H1 (cell line): ENCODE results near the gene ITGB2. TPM values are rescaled to one million over a fixed set of nuclear protein-coding genes. Genes with fewer than 3 reads are reported as not detected.

Source experiments
- CTCF ChIA-PET: fragments of 300-600 bp; sonication (Branson Sonifier 250); formaldehyde crosslinking; loops from one replicate; lab custom pipeline; 2021; ENCODE audit not compliant: partially characterized antibody; lab: Charles Lee
- POLR2A ChIA-PET: fragments of 300-600 bp; sonication (Branson Sonifier 250); formaldehyde crosslinking; loops from one replicate; lab custom pipeline; 2021; ENCODE audit warnings: inconsistent platforms; ENCODE audit not compliant: partially characterized antibody; lab: Charles Lee
- DNase-seq, 2 experiments: peaks; one replicate each; pipeline versions ENCODE4 v3.0.0 to v3.0.0-alpha.2; 2010 to 2022; ENCODE audit warnings: low spot score in 2 of 2, low read depth in 1 of 2, mixed read lengths in 1 of 2
- FAIRE-seq: peaks from 2 replicates; lab custom pipeline; 2011; peaks lifted over from hg19 to GRCh38; lab: Jason Lieb, UNC
- H2AFZ ChIP-seq: 2 replicates; pipeline ENCODE4 v1.8.1; 2012; ENCODE audit warnings: low read length, inconsistent platforms
- H2AK5ac ChIP-seq: 2 replicates; pipeline ENCODE4 v1.6.1; 2013; ENCODE audit warnings: low read depth, low read length
- H2BK120ac ChIP-seq: replicated peaks from 2 replicates; pipeline ENCODE3; 2013; ENCODE audit warnings: low read depth, low read length, inconsistent platforms
- H2BK12ac ChIP-seq: 2 replicates; pipeline ENCODE4 v1.6.1; 2013; ENCODE audit warnings: low read depth, low read length
- H2BK15ac ChIP-seq: 2 replicates; pipeline ENCODE4 v1.6.1; 2013; ENCODE audit warnings: low read length
- H2BK20ac ChIP-seq: 2 replicates; pipeline ENCODE4 v1.6.1; 2013; ENCODE audit warnings: low read length
- H2BK5ac ChIP-seq: 2 replicates; pipeline ENCODE4 v1.6.1; 2013; ENCODE audit warnings: low read depth, low read length
- H3K14ac ChIP-seq: 2 replicates; pipeline ENCODE4 v1.6.1; 2013; ENCODE audit warnings: inconsistent platforms; ENCODE audit not compliant: insufficient read length
- H3K18ac ChIP-seq: 2 replicates; pipeline ENCODE4 v1.6.1; 2013; ENCODE audit warnings: low read length; ENCODE audit errors: extremely low read depth
- H3K23ac ChIP-seq: 2 replicates; pipeline ENCODE4 v1.6.1; 2013; ENCODE audit warnings: inconsistent platforms; ENCODE audit not compliant: insufficient read length
- H3K23me2 ChIP-seq: 2 replicates; pipeline ENCODE4 v1.6.1; 2013; ENCODE audit warnings: low read depth, low read length
- H3K27ac ChIP-seq: 2 replicates; pipeline ENCODE4 v1.6.1; 2011; ENCODE audit warnings: low read depth, low read length, inconsistent platforms
- H3K27me3 ChIP-seq, 4 experiments: replicated peaks in 1 of 4; 1 replicate in 1 of 4; 2 replicates in 3 of 4; pipeline versions ENCODE4 v1.6.1 to v1.8.1; 2011 to 2013; ENCODE audit warnings: low read length in 3 of 4, mild to moderate bottlenecking in 3 of 4, inconsistent platforms in 2 of 4, mixed read lengths in 2 of 4, moderate library complexity in 1 of 4; ENCODE audit not compliant: control insufficient read depth in 3 of 4, insufficient read depth in 3 of 4; ENCODE audit errors: extremely low read depth in 1 of 4
- H3K36me3 ChIP-seq, 4 experiments: 2 replicates each; pipeline versions ENCODE4 v1.6.1 to v1.8.1; 2011 to 2013; ENCODE audit warnings: mild to moderate bottlenecking in 4 of 4, low read length in 3 of 4, moderate library complexity in 2 of 4, control low read depth in 1 of 4, inconsistent platforms in 1 of 4; ENCODE audit not compliant: insufficient read depth in 4 of 4, control insufficient read depth in 2 of 4
- H3K4ac ChIP-seq: replicated peaks from 2 replicates; pipeline ENCODE3; 2013; ENCODE audit warnings: low read length, low read depth, mixed read lengths, inconsistent platforms; ENCODE audit not compliant: insufficient read length
- H3K4me1 ChIP-seq, 4 experiments: replicated peaks in 1 of 4; 1 replicate in 1 of 4; 2 replicates in 3 of 4; pipeline versions ENCODE4 v1.6.1 to v1.8.1; 2011 to 2013; ENCODE audit warnings: low read length in 3 of 4, inconsistent platforms in 2 of 4, mixed read lengths in 1 of 4; ENCODE audit not compliant: insufficient read depth in 4 of 4, control insufficient read depth in 3 of 4
- H3K4me2 ChIP-seq, 2 experiments: 2 replicates each; pipeline versions ENCODE4 v1.6.1 to v1.8.1; 2011 to 2013; ENCODE audit warnings: low read depth in 2 of 2, low read length in 2 of 2, control low read depth in 1 of 2, inconsistent platforms in 1 of 2, mild to moderate bottlenecking in 1 of 2; ENCODE audit not compliant: insufficient read depth in 1 of 2
- H3K4me3 ChIP-seq, 4 experiments: fragments of 200-600, 300-600 bp in 1 of 4; sonication (generic), shearing (Covaris generic), sonication (Bioruptor Twin) in 1 of 4; 2 replicates each; pipeline versions ENCODE4 v1.5.1 to v1.8.1; 2011 to 2016; ENCODE audit warnings: low read length in 4 of 4, low read depth in 3 of 4, control low read depth in 2 of 4, inconsistent platforms in 2 of 4, mild to moderate bottlenecking in 2 of 4, mixed read lengths in 1 of 4, moderate library complexity in 1 of 4; ENCODE audit not compliant: insufficient read depth in 2 of 4; ENCODE audit errors: extremely low read depth in 1 of 4
- H3K56ac ChIP-seq: replicated peaks from 2 replicates; pipeline ENCODE3; 2013; ENCODE audit warnings: low read depth, mild to moderate bottlenecking, mixed read lengths, low read length, inconsistent platforms; ENCODE audit not compliant: insufficient read length
- H3K79me1 ChIP-seq: 2 replicates; pipeline ENCODE4 v1.6.1; 2013; ENCODE audit warnings: low read depth, low read length, control low read depth
- H3K79me2 ChIP-seq, 2 experiments: 2 replicates each; pipeline versions ENCODE4 v1.6.1 to v1.8.1; 2012 to 2013; ENCODE audit warnings: low read length in 2 of 2, mild to moderate bottlenecking in 2 of 2, inconsistent platforms in 1 of 2; ENCODE audit not compliant: insufficient read depth in 2 of 2, control insufficient read depth in 1 of 2
- H3K9ac ChIP-seq, 4 experiments: replicated peaks in 1 of 4; 1 replicate in 1 of 4; 2 replicates in 3 of 4; pipeline versions ENCODE4 v1.6.1 to v1.8.1; 2011 to 2013; ENCODE audit warnings: low read depth in 3 of 4, low read length in 3 of 4, control low read depth in 2 of 4, mild to moderate bottlenecking in 2 of 4, moderate library complexity in 2 of 4, inconsistent platforms in 1 of 4; ENCODE audit errors: extremely low read depth in 1 of 4
- H3K9me3 ChIP-seq, 2 experiments: 2 replicates each; pipeline versions ENCODE4 v1.6.1 to v1.8.1; 2012 to 2013; ENCODE audit warnings: mild to moderate bottlenecking in 2 of 2, moderate library complexity in 2 of 2, control low read depth in 1 of 2, inconsistent platforms in 1 of 2, low read depth in 1 of 2, low read length in 1 of 2, mixed read lengths in 1 of 2; ENCODE audit not compliant: insufficient read depth in 2 of 2
- H4K20me1 ChIP-seq, 2 experiments: replicated peaks in 1 of 2; 2 replicates each; pipeline versions ENCODE3 to v1.8.1; 2011 to 2013; ENCODE audit warnings: inconsistent platforms in 2 of 2, low read length in 2 of 2, mild to moderate bottlenecking in 1 of 2; ENCODE audit not compliant: insufficient read depth in 2 of 2, control insufficient read depth in 1 of 2
- H4K5ac ChIP-seq: 2 replicates; pipeline ENCODE4 v1.6.1; 2013; ENCODE audit warnings: low read length, low read depth, mixed read lengths, inconsistent platforms; ENCODE audit not compliant: insufficient read length
- H4K8ac ChIP-seq: 2 replicates; pipeline ENCODE4 v1.8.0; 2013; ENCODE audit warnings: mild to moderate bottlenecking, moderate library complexity, low read length, inconsistent platforms; ENCODE audit not compliant: insufficient read depth; ENCODE audit errors: extremely low read depth
- H4K91ac ChIP-seq: replicated peaks from 2 replicates; pipeline ENCODE3; 2013; ENCODE audit warnings: low read length, mixed read lengths, inconsistent platforms; ENCODE audit not compliant: insufficient read length
- BACH1 ChIP-seq: IDR thresholded peaks from 2 replicates; pipeline ENCODE4 v1.6.1; 2012; ENCODE audit warnings: low read length, improper control_type of control experiment
- CTBP2 ChIP-seq: IDR thresholded peaks from 2 replicates; pipeline ENCODE4 v1.7.0; 2011; ENCODE audit warnings: borderline replicate concordance, mild to moderate bottlenecking, moderate library complexity, mixed read lengths, low read length; ENCODE audit not compliant: insufficient read depth, insufficient read length
- GTF2F1 ChIP-seq: IDR thresholded peaks from 2 replicates; pipeline ENCODE4 v1.6.1; 2012; ENCODE audit warnings: low read depth, low read length, improper control_type of control experiment, borderline replicate concordance
- JUND ChIP-seq: IDR thresholded peaks from 2 replicates; pipeline ENCODE4 v1.6.1; 2011; ENCODE audit warnings: mild to moderate bottlenecking, improper control_type of control experiment, low read length
- KDM4A ChIP-seq: IDR thresholded peaks from one replicate; pipeline ENCODE4 v1.7.1; 2012; ENCODE audit warnings: low read depth, mild to moderate bottlenecking, moderate library complexity, low read length, inconsistent platforms; ENCODE audit not compliant: severe bottlenecking
- PHF8 ChIP-seq: fragments of 200-600 bp; sonication (generic); conservative IDR thresholded peaks from 2 replicates; pipeline ENCODE4 v1.7.1; 2012; ENCODE audit warnings: low read depth, mild to moderate bottlenecking, inconsistent platforms, low read length, moderate library complexity
- POLR2A ChIP-seq, 2 experiments: IDR thresholded peaks; 1 replicate in 1 of 2; 2 replicates in 1 of 2; pipeline ENCODE4 v1.6.1; 2011; ENCODE audit warnings: low read depth in 2 of 2, low read length in 2 of 2, mild to moderate bottlenecking in 2 of 2; ENCODE audit errors: control extremely low read depth in 1 of 2
- POU5F1 ChIP-seq: IDR thresholded peaks from 2 replicates; pipeline ENCODE4 v1.6.1; 2011; ENCODE audit warnings: low read depth, mild to moderate bottlenecking, low read length, moderate library complexity
- RNF2 ChIP-seq: fragments of 200-900, 300-1000 bp; sonication (generic); IDR thresholded peaks from 2 replicates; pipeline ENCODE4 v1.7.1; 2016; ENCODE audit warnings: borderline replicate concordance, low read depth, mild to moderate bottlenecking, antibody characterized with exemption, low read length; ENCODE audit not compliant: poor library complexity, severe bottlenecking; ENCODE audit errors: missing control alignments
- TBP ChIP-seq: IDR thresholded peaks from 2 replicates; pipeline ENCODE4 v1.6.1; 2011; ENCODE audit warnings: low read depth, low read length, improper control_type of control experiment
- WGBS, 2 experiments: shearing (Covaris generic) in 1 of 2; methylation state at CpG; one replicate each; pipeline versions ENCODE4 v1.1.6 to v1.1.7; 2013 to 2015; ENCODE audit warnings: low lambda C conversion rate in 2 of 2, mixed read lengths in 2 of 2, inconsistent platforms in 1 of 2, low coverage in 1 of 2, missing lambda C conversion rate in 1 of 2; ENCODE audit not compliant: insufficient replicate concordance in 2 of 2, insufficient coverage in 1 of 2, insufficient read length in 1 of 2; ENCODE audit errors: extremely low coverage in 1 of 2, missing lambda C conversion rate in 1 of 2; 5-methylcytosine and 5-hydroxymethylcytosine counted together
- polyA plus RNA-seq, 7 experiments: library from polyadenylated mRNA; depleted of rRNA in 3 of 7; stranded (reverse) in 5 of 7; unstranded in 2 of 7; fragments of >200 nt in 5 of 7; fragments of 200-250 nt in 2 of 7; gene quantifications; 1 replicate in 5 of 7; 2 replicates in 1 of 7; 4 replicates in 1 of 7; pipeline versions ENCODE4 v1.2.1 to v1.2.3, GENCODE V29; 2011 to 2013; ENCODE audit warnings: missing spikeins in 2 of 7, mixed read lengths in 2 of 7
- total RNA-seq: library from RNA; stranded (reverse); fragmentation: NEBNext Ultra II Directional; extraction: Animal tissue kit (Norgen Biotek cat#: 25700); gene quantifications from 2 replicates; pipeline ENCODE4 v1.2.1, GENCODE V29; 2021

ITGB2 gene
- total and polyA plus RNA-seq, 2 of the 8 experiments (the other 6 are each of a cell fraction or from before 2014, with no cell fraction given), result 0.24 to 0.63 TPM

- no peak for FAIRE-seq
- Histone ChIP-seq H3K23me2 (peaks cover 16% of the 10 kb centered on the region), H2BK5ac (no peak within 1 kb of the TSS), H2AK5ac (no peak within 1 kb of the TSS; the same call in 1 of the 2 replicates), H3K18ac (peak within 1 kb of the TSS; percentile 75), H2BK12ac (no peak within 1 kb of the TSS), H3K4me2 (peak within 1 kb of the TSS; percentile 93 to 98), H2BK120ac (no peak within 1 kb of the TSS), H3K36me3 (no peaks in the 10 kb centered on the region; a peak in 1 of 8 replicates), H2BK15ac (no peak within 1 kb of the TSS), H4K20me1 (peaks cover 19 to 27% of the 10 kb centered on the region in 2 experiments), H3K27ac (peak within 1 kb of the TSS; percentile 30), H4K91ac (peak within 1 kb of the TSS; percentile 41), H3K79me2 (peaks cover 36 to 45% of the 10 kb centered on the region in 2 experiments), H3K4me3 (peak within 1 kb of the TSS; percentile 71 to 95 (median 78)), H2AFZ (peak within 1 kb of the TSS; percentile 21), H3K4ac (no peak within 1 kb of the TSS), H3K14ac (no peak within 1 kb of the TSS), H3K9ac (peak within 1 kb of the TSS; percentile 62 to 83 (median 76)), H3K79me1 (peaks cover 16% of the 10 kb centered on the region), H3K9me3 (no peaks in the 10 kb centered on the region), H3K27me3 (peaks cover 0 to 19% (median 15%) of the 10 kb centered on the region in 4 experiments; a peak in 5 of 7 replicates), H2BK20ac (no peak within 1 kb of the TSS), H4K8ac (peak within 1 kb of the TSS; percentile 94; the same call in 1 of the 2 replicates), H3K4me1 (peaks cover 6 to 9% (median 7%) of the 10 kb centered on the region in 4 experiments), H3K23ac (no peak within 1 kb of the TSS), H4K5ac (peak within 1 kb of the TSS; percentile 70), H3K56ac (peak within 1 kb of the TSS; percentile 24)
- DNase-seq, result peak; percentile 91 to 98
- ChIA-PET CTCF (interaction anchor here (0.7 to 1.7 kb wide), 6 partner anchors 20 to 73 kb away, joined by 3 to 7 read pairs (median 4); no protein-coding TSS in a partner anchor), POLR2A (interaction anchor here (0.7 to 3.7 kb wide), 19 partner anchors 10 to 388 kb away, joined by 3 to 16 read pairs (median 5); partner anchors contain the start of genes ITGB2, SLX9 and UBE2G2)
- 1% methylated on average over 36 of the region's 123 CpGs; no CpG with 5 or more reads in 1 of the 2 experiments for WGBS, 2 experiments
- TF ChIP-seq BACH1 (peak; percentile 53), KDM4A (peak; percentile 52), POLR2A (IDR thresholded peaks at IDR 0.05; ENCODE audit: control extremely low read depth in 1 of 2, low read depth in 2 of 2, low read length in 2 of 2) (peak in 1 of 2 experiments; percentile 62; a peak in 2 of 3 replicates), TBP (peak; percentile 67), JUND (no peak), CTBP2 (no peak), RNF2 (no peak), GTF2F1 (no peak), POU5F1 (no peak), PHF8 (peak; percentile 58)
These were observed 47.1 kb downstream of the ITGB2 start, which contains the start of gene PTTG1IP for GRCh38 chr21:44873356-44874239. TSS of gene PTTG1IP (minus strand) at chr21:44873690. CDS start at chr21:44873616, 74 bp downstream.
